NCI-H2081 (cell line): ENCODE measurements around the gene DGKZ.

Source experiments
- DNase-seq, 2 experiments: peaks; one replicate each; lab custom pipeline; 2025; lab: John Stamatoyannopoulos, UW

Gene DGKZ

GRCh38 chr11:46326813-46327416 lies 20.3 kb upstream of the DGKZ start:
- peak in 1 of 2 experiments; percentile 53 for DNase-seq

DNA sequence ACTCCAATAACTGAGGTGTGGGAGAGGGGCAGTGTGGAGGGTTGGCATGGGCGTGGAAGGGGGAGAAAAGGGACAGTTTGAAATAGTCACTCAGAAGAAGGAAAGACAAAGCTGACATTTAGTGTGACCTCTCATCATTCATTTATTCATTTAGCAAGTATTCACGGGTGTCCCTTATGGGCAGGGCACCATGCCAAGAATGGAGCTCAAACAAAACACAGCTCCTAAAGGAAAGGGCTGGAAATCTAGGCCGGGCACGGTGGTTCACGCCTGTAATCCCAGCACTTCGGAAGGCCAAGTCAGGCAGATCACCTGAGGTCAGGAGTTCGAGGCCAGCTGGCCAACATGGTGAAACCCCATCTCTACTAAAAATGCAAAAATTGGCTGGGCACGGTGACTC lies 19.4 kb upstream of the DGKZ start:
- DNase-seq: no peak

DNA sequence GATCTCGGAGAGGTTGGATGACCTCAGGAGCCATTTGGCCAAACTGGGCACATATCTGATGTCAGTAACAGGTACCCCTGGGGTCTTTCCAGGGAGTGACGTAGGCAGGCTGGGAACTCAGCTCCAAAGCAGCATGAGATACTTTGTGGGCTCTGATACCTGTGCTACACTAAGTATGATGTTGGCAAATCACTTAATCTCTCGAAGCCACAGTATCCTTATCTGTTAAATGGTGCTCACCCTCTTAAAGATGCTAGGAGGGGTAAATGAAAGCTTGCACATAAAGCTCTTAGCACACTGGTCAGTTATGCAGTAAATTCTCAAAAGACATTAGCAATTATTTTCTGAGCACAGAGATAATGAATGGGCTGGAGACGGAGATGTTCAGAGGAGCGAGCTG lies 17.1 kb upstream of the DGKZ start:
- DNase-seq: no peak

- DNase-seq: peak; percentile 50 to 68
Measured at GRCh38 chr11:46330563-46331281, 16.5 kb upstream of the DGKZ start.

DNA sequence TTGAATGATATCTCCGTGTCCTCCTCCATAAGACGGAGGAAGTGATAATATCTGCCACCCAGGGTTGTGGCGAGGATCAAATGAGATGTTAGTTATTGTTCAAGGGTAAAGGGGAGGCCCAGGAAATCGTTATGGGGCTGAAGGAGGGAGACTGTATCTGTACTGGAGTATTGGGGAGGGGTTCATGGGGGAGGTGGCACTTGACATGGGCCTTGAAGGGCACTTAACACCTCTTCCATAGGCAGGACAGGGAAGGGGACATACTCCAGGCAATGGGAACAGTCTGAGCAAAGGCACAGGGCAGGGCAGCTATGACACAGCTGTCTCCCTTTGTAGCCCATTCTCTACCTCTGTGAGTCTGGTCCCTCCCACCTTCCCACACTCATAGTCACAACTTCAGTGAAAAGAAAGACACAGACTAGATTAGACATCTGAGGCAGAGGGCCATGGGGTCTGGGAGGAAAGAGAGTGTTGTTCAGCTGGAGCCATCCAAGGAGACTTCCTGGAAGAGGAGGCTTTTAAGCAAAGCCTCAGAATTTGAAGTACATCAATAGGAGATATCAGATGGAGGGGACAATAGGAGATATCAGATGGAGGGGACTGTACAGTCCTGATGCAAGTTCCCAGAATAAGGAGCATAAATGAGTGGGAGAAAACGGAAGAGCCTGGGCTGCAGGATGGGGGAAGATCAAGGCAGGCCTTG lies 15.8 kb upstream of the DGKZ start:
- no peak for DNase-seq

GRCh38 chr11:46332093-46332567 lies 15.1 kb upstream of the DGKZ start:
- DNase-seq: no peak

DNA sequence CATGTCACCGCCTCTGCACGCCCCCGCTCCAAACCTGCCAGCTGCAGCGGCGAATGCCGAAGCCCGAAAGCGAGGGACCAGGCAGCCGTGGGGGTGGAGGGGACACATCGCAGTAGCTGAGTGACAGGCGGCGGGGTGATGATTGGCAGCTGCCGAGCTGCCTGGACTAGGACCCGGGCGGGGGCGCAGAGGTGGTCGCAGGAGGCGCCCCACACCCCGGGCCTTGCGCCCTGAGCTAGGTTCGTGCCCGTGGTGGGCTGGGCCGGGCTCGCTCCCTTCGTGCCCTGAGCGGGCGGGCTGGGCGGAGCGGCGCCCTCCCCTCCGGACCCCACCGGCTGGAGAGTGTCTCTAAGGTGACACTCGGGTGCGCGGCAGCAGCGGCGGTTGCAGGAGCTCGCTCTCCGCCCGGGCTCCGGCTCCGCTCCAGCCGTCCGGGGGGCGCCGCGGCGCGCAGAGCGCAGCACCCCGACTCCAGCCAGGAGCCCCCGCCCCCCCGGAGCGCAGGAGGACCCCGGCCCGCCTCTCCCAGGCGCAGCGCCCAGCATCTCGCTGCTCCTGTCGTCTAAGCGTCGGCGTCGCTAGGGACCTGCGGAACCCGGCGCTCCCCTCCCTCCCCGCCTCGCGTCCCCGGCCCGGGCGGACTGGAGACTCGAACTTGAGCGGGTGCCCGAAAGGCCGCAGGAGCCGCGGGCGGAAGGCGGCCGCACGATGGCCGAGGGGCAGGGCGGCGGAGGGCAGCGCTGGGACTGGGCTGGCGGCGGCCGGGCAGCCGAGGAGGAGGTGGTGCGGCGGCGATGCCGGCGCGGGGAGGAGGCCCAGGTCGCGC lies 14.5 kb upstream of the DGKZ start:
- no peak for DNase-seq

DNA sequence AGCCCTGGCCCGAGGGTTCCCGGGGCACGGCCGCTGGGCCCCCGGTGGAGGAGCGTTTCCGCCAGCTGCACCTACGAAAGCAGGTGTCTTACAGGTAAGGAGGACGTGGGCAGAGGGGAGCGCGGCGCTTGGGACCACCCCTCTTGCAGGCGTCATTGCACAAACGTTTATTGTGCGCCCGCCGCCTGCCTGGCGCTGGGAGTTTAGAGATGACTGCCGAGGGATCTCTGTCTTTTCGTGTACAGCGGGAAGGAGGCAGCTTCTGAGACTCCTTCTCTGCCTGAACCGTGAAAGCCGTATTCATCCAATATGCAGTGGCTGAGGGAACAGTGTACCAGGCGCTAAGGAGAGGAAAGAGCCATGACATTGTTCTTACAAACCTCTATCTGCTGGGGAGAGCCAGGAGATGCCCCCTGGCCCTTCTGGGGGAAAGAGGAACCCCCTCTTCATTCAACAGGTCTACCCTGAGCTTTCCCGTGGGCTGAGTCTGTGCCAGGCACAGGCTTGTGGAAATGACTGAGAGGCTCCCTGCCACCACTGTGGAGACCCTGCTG lies 13.8 kb upstream of the DGKZ start:
- no peak for DNase-seq

- DNase-seq: no peak
Measured at GRCh38 chr11:46334211-46334610, 13.1 kb upstream of the DGKZ start.

GRCh38 chr11:46335271-46335670 lies 12.0 kb upstream of the DGKZ start:
- DNase-seq: no peak

- DNase-seq: no peak
Measured at GRCh38 chr11:46335890-46336562, 11.2 kb upstream of the DGKZ start.

DNA sequence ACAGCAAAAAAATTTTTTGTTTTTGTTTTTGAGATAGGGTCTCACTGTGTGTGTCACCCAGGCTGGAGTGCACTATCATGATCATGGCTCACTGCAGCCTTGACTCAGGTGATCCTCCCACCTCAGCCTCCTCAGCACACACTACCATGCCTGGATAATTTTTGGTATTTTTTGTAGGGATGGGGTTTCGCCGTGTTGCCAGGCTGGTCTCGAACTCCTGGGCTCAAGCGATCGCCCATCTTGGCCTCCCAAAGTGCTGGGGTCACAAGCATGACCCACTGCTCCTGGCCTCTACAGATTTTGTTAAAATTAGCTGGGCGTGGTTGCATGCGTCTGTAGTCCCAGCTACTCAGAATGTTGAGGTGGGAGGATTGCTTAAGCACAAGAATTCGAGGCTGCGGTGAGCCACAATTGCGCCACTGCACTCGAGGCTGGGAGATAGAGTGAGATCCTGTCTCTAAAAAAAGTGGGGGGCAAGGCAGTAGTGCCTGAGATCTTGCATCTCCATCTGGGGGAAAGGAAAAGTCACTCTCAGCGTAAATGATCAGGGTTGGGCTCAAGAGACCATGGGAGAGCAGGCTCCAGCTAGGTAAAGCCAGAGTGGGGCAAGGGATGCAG lies 10.6 kb upstream of the DGKZ start:
- no peak for DNase-seq

- DNase-seq: no peak
Measured at GRCh38 chr11:46337626-46338345, 9.5 kb upstream of the DGKZ start.

DNA sequence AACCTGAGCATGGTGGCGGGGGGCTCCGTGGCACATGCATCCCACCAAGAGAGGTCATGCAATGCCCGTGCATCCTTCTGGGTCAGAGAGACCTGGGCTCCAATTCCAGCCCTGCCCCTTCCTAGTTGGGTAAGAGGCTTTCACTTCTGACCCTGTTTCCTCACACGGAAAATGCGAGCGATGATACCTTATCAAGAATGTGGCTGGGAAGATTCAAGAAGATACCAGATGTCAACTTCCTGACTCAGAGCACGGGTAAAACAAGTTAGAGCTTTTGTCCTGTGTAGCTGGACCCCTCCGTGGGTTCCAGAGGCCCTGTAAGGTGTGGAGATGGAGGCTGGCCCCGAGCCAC lies 8.7 kb upstream of the DGKZ start:
- DNase-seq: no peak

- DNase-seq: peak; percentile 97 to 98
Measured at GRCh38 chr11:46338988-46339666, 8.1 kb upstream of the DGKZ start.

GRCh38 chr11:46339816-46340215 lies 7.4 kb upstream of the DGKZ start:
- no peak for DNase-seq

DNA sequence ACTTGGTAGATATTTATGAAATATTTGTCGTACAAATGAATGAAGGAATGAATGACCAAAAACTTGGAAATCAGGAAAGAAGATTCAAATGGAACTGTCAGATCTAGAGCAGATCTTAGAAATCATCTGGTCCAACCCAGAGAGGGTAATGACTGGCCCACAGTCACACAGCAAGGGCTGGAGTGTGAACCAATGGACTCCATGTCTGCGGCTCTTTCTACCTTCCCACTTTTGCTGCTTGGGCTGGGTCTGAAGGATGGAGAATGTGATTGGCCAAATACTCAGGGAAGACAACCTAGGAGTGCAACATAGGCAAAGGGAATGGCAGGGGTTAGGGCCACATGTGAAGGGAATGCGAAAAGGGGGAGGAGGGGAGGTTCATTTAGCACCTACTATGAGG lies 5.8 kb upstream of the DGKZ start:
- DNase-seq: no peak

- DNase-seq: peak in 1 of 2 experiments; percentile 30
Measured at GRCh38 chr11:46342239-46342638, 5.0 kb upstream of the DGKZ start.

- no peak for DNase-seq
Measured at GRCh38 chr11:46343520-46343919, 3.7 kb upstream of the DGKZ start.

- DNase-seq: no peak
Measured at GRCh38 chr11:46345131-46345597, 2.1 kb upstream of the DGKZ start.
